ENCODE results near the gene ARRB2.

The ARRB2 gene

DNA sequence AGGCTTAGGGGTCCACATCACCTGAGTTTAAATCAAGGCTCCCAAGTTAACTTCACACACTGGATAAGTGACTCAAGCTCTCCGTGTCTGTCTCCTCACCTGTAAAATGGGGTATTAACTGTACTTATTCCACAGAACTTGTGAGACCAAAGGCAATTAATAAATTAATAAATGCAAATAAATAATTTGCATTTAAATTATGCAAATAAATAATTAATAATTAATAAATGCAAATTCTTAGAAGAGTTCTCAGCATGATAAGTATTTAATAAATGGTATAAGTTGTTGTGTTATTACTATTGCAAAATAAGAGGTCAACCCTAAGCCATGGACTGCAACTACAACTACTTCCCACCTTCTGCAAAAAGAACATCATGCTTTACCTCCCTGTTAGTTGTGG lies 43.0 kb downstream of the ARRB2 start:
- no peak for DNase-seq (ENCODE audit: low read depth in 2 of 3, low spot score in 1 of 3)

DNA sequence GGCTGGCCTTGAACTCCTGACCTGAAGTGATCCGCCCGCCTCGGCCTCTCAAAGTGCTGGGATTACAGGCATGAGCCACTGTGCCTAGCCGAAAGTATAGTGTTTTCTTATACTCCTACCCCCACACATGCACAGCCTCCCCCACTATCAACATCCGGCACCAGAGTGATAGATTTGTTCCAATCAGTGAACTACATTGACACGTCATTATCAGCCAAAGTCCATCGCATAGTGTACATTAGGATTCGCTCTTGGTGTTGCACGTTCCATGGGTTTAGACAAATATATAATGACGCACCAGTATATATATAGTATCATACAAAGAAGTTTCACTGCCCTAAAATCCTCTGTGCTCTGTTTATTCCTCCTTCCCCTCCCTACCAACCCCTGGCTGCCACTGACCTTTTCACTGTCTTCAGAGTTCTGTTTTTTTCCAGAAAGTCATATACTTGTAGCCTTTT lies 49.4 kb downstream of the ARRB2 start:
- no peak for DNase-seq (ENCODE audit: low read depth in 2 of 3, low spot score in 1 of 3)

DNA sequence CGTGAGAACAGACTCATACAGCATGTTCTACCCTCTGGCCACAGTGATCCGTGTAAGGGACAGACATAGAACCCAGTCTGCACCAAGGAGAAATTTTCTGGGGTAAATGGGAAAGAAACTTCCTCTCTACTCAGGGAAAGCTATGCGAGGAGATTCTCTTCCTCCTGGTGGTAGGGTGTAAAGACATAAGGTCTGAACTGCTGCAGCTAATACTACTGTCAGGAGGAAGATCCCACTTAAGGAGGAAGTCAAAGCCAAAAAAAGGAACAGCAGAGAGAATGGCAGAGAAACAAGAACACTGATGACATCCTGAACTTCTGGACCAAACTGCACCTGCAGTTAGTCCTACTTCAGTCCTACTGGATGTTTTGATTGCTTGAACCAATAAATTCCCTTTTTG lies 54.2 kb downstream of the ARRB2 start:
- DNase-seq (ENCODE audit: low read depth in 2 of 3, low spot score in 1 of 3): no peak

DNA sequence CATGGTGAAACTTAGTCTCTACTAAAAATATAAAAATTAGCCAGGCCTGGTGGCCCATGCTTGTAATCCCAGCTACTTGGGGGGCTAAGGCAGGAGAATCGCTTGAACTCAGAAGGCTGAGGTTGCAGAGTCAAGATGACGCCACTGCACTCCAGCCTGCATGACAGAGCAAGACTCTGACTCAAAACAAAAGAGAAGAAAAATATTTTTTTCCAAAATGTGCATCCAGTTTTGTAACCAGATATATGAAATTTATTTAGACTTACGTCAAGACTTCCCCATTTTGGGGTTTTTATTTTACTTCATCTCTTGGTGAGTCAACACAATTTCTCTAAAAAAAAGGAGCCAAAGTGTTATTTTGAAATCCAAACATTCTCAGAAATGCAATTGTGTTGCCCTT lies 55.8 kb downstream of the ARRB2 start:
- DNase-seq (ENCODE audit: low read depth in 2 of 3, low spot score in 1 of 3): no peak

DNA sequence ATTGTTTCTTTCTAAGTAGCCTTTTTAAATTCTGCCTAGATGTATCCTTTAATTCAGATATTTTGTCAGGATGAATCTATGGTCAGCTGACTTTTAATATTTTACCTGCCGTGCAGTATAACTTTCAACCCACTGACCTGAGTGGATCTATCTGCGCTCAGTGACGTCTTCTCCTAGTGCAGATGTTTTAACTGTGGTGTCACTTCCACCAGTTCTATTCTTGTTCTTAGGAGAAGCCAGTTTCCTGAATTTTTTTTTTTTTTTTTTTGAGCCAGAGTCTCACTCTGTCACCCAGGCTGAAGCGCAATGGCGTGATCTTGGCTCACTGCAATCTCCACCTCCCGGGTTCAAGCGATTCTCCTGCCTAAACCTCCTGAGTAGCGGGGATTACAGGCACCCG lies 56.3 kb downstream of the ARRB2 start:
- no peak for DNase-seq (ENCODE audit: low read depth in 2 of 3, low spot score in 1 of 3)

DNA sequence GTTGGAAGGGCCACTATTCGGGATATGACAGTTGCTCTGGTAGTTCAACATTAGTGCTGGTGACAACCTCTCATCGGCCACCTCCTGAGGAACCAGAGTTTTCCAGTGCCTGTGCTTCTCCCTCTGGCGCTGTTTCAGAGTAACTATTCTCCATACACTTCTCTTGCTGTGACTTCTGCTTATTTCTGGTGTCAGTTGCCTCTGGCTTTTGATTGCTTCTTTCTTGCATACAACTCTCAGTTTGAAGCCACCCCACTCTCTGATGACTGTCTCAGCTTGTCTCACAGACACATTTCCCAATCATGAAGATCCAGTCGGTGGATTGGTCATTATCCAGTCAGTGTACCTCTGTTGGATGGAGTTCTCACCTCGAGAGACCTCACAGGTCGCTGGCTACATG lies 57.9 kb downstream of the ARRB2 start:
- DNase-seq (ENCODE audit: low read depth in 2 of 3, low spot score in 1 of 3): no peak

DNA sequence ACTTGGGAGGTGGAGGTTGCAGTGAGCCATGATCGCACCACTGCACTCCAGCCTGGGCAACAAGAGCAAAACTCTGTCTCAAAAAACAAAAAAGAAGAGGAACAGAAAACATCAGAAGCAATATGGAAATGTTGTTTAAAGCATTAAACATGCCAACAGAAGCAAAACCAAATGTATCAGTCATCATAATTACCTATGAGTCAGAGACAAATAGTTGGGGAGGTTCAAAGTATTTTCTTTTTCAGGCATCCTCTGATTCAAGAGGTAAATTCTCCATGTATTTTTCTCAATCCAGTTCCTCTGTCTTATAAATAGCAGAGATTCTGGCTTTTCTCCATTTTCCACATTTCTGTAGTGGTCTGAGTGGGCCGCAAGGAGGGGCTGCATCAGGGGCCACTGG lies 59.2 kb downstream of the ARRB2 start:
- no peak for DNase-seq (ENCODE audit: low read depth in 2 of 3, low spot score in 1 of 3)

Measured in stimulated activated CD4-positive, alpha-beta T cell treated with anti-CD3 and anti-CD28 coated beads, Interleukin-12 subunit alpha, Interleukin-12 subunit beta, amount 100 ng/mL, for 48 hours (primary cell).